HepG2 (cell line): ENCODE data around the gene MRPL10. TPM values are rescaled to one million over a fixed set of nuclear protein-coding genes. Genes with fewer than 3 reads are reported as not detected.

ENCODE experiments used
- ARID4A ChIP-seq: sonication (generic); formaldehyde crosslinking; IDR thresholded peaks from 2 replicates; pipeline ENCODE4 v1.5.0; 2020; ENCODE audit warnings: mild to moderate bottlenecking, missing genetic modification reagents, borderline replicate concordance
- BHLHE40 ChIP-seq: IDR thresholded peaks from 2 replicates; pipeline ENCODE4 v1.6.1; 2011; ENCODE audit warnings: low read length, improper control_type of control experiment
- DNMT1 ChIP-seq: sonication (generic); formaldehyde crosslinking; IDR thresholded peaks from 2 replicates; pipeline ENCODE4 v1.5.1; 2020; ENCODE audit warnings: mild to moderate bottlenecking, missing genetic modification reagents
- ELF3 ChIP-seq: IDR thresholded peaks from 2 replicates; pipeline ENCODE4 v1.6.1; 2016; ENCODE audit warnings: missing genetic modification reagents, missing compliant biosample characterization
- FOXA3 ChIP-seq: IDR thresholded peaks from 2 replicates; pipeline ENCODE4 v1.6.1; 2016; ENCODE audit warnings: missing genetic modification reagents, missing compliant biosample characterization
- HDAC1 ChIP-seq: sonication (generic); formaldehyde crosslinking; IDR thresholded peaks from 2 replicates; pipeline ENCODE4 v1.5.1; 2020; ENCODE audit warnings: mild to moderate bottlenecking, missing genetic modification reagents
- KAT2B ChIP-seq: fragments of 150-350 bp; IDR thresholded peaks from 2 replicates; pipeline ENCODE4 v1.6.1; 2014; ENCODE audit warnings: low read depth, low read length, borderline replicate concordance
- NFYB ChIP-seq: sonication (generic); formaldehyde crosslinking; IDR thresholded peaks from 2 replicates; pipeline ENCODE4 v1.4.0; 2020; ENCODE audit warnings: missing genetic modification reagents
- PRDM15 ChIP-seq: sonication (generic); formaldehyde crosslinking; IDR thresholded peaks from 2 replicates; pipeline ENCODE4 v1.4.0; 2020; ENCODE audit warnings: missing genetic modification reagents
- RBM39 ChIP-seq: fragments of 200-400 bp; formaldehyde crosslinking; IDR thresholded peaks from one replicate; pipeline ENCODE4 v1.6.1; 2018; ENCODE audit warnings: antibody characterized with exemption, mild to moderate bottlenecking, low read depth, low read length; ENCODE audit not compliant: poor library complexity, severe bottlenecking
- SAFB2 ChIP-seq: sonication (generic); formaldehyde crosslinking; IDR thresholded peaks from 2 replicates; pipeline ENCODE4 v1.5.1; 2020; ENCODE audit warnings: missing genetic modification reagents, low read depth, mild to moderate bottlenecking, borderline replicate concordance
- TCF12 ChIP-seq, 2 experiments: fragments of 450-650 bp in 1 of 2; sonication (generic) in 1 of 2; formaldehyde crosslinking in 1 of 2; IDR thresholded peaks; 2 replicates each; pipeline versions ENCODE4 v1.6.1 to v1.8.0; 2017 to 2022; ENCODE audit warnings: antibody characterized with exemption in 1 of 2, mild to moderate bottlenecking in 1 of 2, missing genetic modification reagents in 1 of 2, moderate library complexity in 1 of 2
- ZC3H13 ChIP-seq: sonication (generic); formaldehyde crosslinking; IDR thresholded peaks from 2 replicates; pipeline ENCODE4 v1.8.1; 2023; ENCODE audit warnings: mild to moderate bottlenecking, missing genetic modification reagents, moderate library complexity
- ZNF30 ChIP-seq: sonication (generic); formaldehyde crosslinking; IDR thresholded peaks from 2 replicates; pipeline ENCODE4 v1.5.0; 2020; ENCODE audit warnings: mild to moderate bottlenecking, missing genetic modification reagents
- ZNF451 ChIP-seq: sonication (generic); formaldehyde crosslinking; IDR thresholded peaks from 2 replicates; pipeline ENCODE4 v1.5.0; 2020; ENCODE audit warnings: mild to moderate bottlenecking, missing genetic modification reagents
- ZNF552 ChIP-seq: sonication (generic); formaldehyde crosslinking; IDR thresholded peaks from 2 replicates; pipeline ENCODE4 v1.9.0; 2022; ENCODE audit warnings: missing genetic modification reagents, mild to moderate bottlenecking, borderline replicate concordance
- ZNF784 ChIP-seq: sonication (generic); formaldehyde crosslinking; IDR thresholded peaks from 2 replicates; pipeline ENCODE4 v1.5.1; 2020; ENCODE audit warnings: missing genetic modification reagents, mild to moderate bottlenecking, borderline replicate concordance
- ZNF792 ChIP-seq: IDR thresholded peaks from 2 replicates; pipeline ENCODE4 v1.6.1; 2016
- ZSCAN29 ChIP-seq: sonication (generic); formaldehyde crosslinking; conservative IDR thresholded peaks from 2 replicates; pipeline ENCODE4 v1.4.0; 2020; ENCODE audit warnings: mild to moderate bottlenecking, missing genetic modification reagents
- polyA plus RNA-seq, 8 experiments: library from polyadenylated mRNA; depleted of rRNA in 3 of 8; stranded (reverse) in 7 of 8; unstranded in 1 of 8; fragments of >200 nt; fragmentation: Illumina TruSeq in 4 of 8; extraction: Trizol in 4 of 8; gene quantifications; 2 replicates each; pipeline versions ENCODE4 v1.2.1 to v1.2.3, GENCODE V29; 2011 to 2016; ENCODE audit warnings: low read depth in 4 of 8, missing spikeins in 1 of 8, mixed read lengths in 1 of 8; ENCODE audit not compliant: insufficient read depth in 1 of 8
- total RNA-seq, 5 experiments: library from RNA; depleted of rRNA; stranded (reverse); fragments of >200 nt; fragmentation: Illumina TruSeq; extraction: Trizol; gene quantifications; 2 replicates each; pipeline ENCODE4 v1.2.3, GENCODE V29; 2016; ENCODE audit warnings: low read depth in 1 of 5

The MRPL10 gene
- total and polyA plus RNA-seq, 2 of the 13 experiments (the other 11 are each of a cell fraction or from before 2014, with no cell fraction given): 56.7 to 149 TPM

- peak; percentile 71; the same call in 1 of the 2 replicates for TF ChIP-seq ARID4A
- no peak; the same call in 1 of the 2 replicates for TF ChIP-seq ZNF784 (CRISPR knock-in tag)
- no peak for TF ChIP-seq KAT2B
- 0 out of 2 replicates have a peak, but pooled peaks have one; percentile 44 for TF ChIP-seq PRDM15 (CRISPR knock-in tag)
- peak; percentile 65; the same call in 1 of the 2 replicates for TF ChIP-seq BHLHE40
- TF ChIP-seq SAFB2 (CRISPR knock-in tag): peak; percentile 70; the same call in 1 of the 2 replicates
- no peak for TF ChIP-seq TCF12 (IDR thresholded peaks at IDR 0.05)
- no peak for TF ChIP-seq TCF12 (CRISPR knock-in tag; IDR thresholded peaks at IDR 0.05)
- TF ChIP-seq ZNF792 (CRISPR knock-in tag): peak; percentile 81
- TF ChIP-seq ZC3H13 (CRISPR knock-in tag): 0 out of 2 replicates have a peak, but pooled peaks have one; percentile 49
- TF ChIP-seq ELF3 (CRISPR knock-in tag): peak; percentile 40; the same call in 1 of the 2 replicates
- no peak for TF ChIP-seq ZNF552 (CRISPR knock-in tag)
- no peak for TF ChIP-seq NFYB
- TF ChIP-seq HDAC1 (CRISPR knock-in tag): peak; percentile 82
- TF ChIP-seq FOXA3 (CRISPR knock-in tag): no peak
- TF ChIP-seq DNMT1 (CRISPR knock-in tag): 0 out of 2 replicates have a peak, but pooled peaks have one; percentile 52
- peak; percentile 78; the same call in 1 of the 2 replicates for TF ChIP-seq ZNF451 (CRISPR knock-in tag)
- TF ChIP-seq ZSCAN29 (CRISPR knock-in tag): 0 out of 2 replicates have a peak, but pooled peaks have one; percentile 58
- TF ChIP-seq RBM39: peak; percentile 46
- TF ChIP-seq ZNF30 (CRISPR knock-in tag): no peak
Measured at GRCh38 chr17:47850692-47851573, 19.6 kb upstream of the MRPL10 start, which contains the start of gene SP6 (continued).
